HepG2 (cell line): ENCODE measurements around the gene PAPOLA. TPM values are rescaled to one million over a fixed set of nuclear protein-coding genes. Genes with fewer than 3 reads are reported as not detected.
A peak's percentile ranks its signal among the peaks of the same experiment; 100 is the strongest.

Experiments used
- AHR ChIP-seq: IDR thresholded peaks from 2 replicates; pipeline ENCODE4 v1.6.1; 2018; ENCODE audit warnings: missing genetic modification reagents, missing compliant biosample characterization
- DNMT3B ChIP-seq: conservative IDR thresholded peaks from 2 replicates; pipeline ENCODE4 v1.6.1; 2016; ENCODE audit warnings: missing biosample characterization, control low read depth
- GLI4 ChIP-seq: sonication (generic); formaldehyde crosslinking; IDR thresholded peaks from 2 replicates; pipeline ENCODE4 v1.5.1; 2020; ENCODE audit warnings: missing genetic modification reagents, mild to moderate bottlenecking, moderate library complexity, borderline replicate concordance
- KAT7 ChIP-seq: IDR thresholded peaks from 2 replicates; pipeline ENCODE4 v1.6.1; 2018; ENCODE audit warnings: borderline replicate concordance, missing compliant biosample characterization
- NR2F6 ChIP-seq, 2 experiments: IDR thresholded peaks; 2 replicates each; pipeline ENCODE4 v1.6.1; 2016; ENCODE audit warnings: antibody characterized with exemption in 1 of 2, mild to moderate bottlenecking in 1 of 2
- TAF1 ChIP-seq: sonication (generic); formaldehyde crosslinking; IDR thresholded peaks from 2 replicates; pipeline ENCODE4 v1.4.0; 2020; ENCODE audit warnings: missing genetic modification reagents
- ZBTB42 ChIP-seq: sonication (generic); formaldehyde crosslinking; IDR thresholded peaks from 2 replicates; pipeline ENCODE4 v1.5.0; 2020; ENCODE audit warnings: mild to moderate bottlenecking, missing genetic modification reagents
- ZNF430 ChIP-seq: sonication (generic); formaldehyde crosslinking; IDR thresholded peaks from 2 replicates; pipeline ENCODE4 v1.9.0; 2021; ENCODE audit warnings: mild to moderate bottlenecking, missing genetic modification reagents
- polyA plus RNA-seq, 8 experiments: library from polyadenylated mRNA; depleted of rRNA in 3 of 8; stranded (reverse) in 7 of 8; unstranded in 1 of 8; fragments of >200 nt; fragmentation: Illumina TruSeq in 4 of 8; extraction: Trizol in 4 of 8; gene quantifications; 2 replicates each; pipeline versions ENCODE4 v1.2.1 to v1.2.3, GENCODE V29; 2011 to 2016; ENCODE audit warnings: low read depth in 4 of 8, missing spikeins in 1 of 8, mixed read lengths in 1 of 8; ENCODE audit not compliant: insufficient read depth in 1 of 8
- total RNA-seq, 5 experiments: library from RNA; depleted of rRNA; stranded (reverse); fragments of >200 nt; fragmentation: Illumina TruSeq; extraction: Trizol; gene quantifications; 2 replicates each; pipeline ENCODE4 v1.2.3, GENCODE V29; 2016; ENCODE audit warnings: low read depth in 1 of 5
- TF ChIP-seq, protein P1 (sequence below): sonication (generic); formaldehyde crosslinking; IDR thresholded peaks from 2 replicates; pipeline ENCODE4 v1.9.0; 2021; ENCODE audit warnings: missing genetic modification reagents, borderline replicate concordance
- TF ChIP-seq, protein P2 (sequence below): sonication (generic); formaldehyde crosslinking; IDR thresholded peaks from 2 replicates; pipeline ENCODE4 v1.8.1; 2023; ENCODE audit warnings: mild to moderate bottlenecking, missing genetic modification reagents
- TF ChIP-seq, protein P3 (sequence below): sonication (generic); formaldehyde crosslinking; IDR thresholded peaks from 2 replicates; pipeline ENCODE4 v1.8.0; 2022; ENCODE audit warnings: missing genetic modification reagents, mild to moderate bottlenecking, borderline replicate concordance
- TF ChIP-seq, protein P4 (sequence below): sonication (generic); formaldehyde crosslinking; IDR thresholded peaks from 2 replicates; pipeline ENCODE4 v1.5.1; 2020; ENCODE audit warnings: mild to moderate bottlenecking, missing genetic modification reagents, borderline replicate concordance
- TF ChIP-seq, protein P5 (sequence below): sonication (generic); formaldehyde crosslinking; IDR thresholded peaks from 2 replicates; pipeline ENCODE4 v1.5.0; 2020; ENCODE audit warnings: mild to moderate bottlenecking, missing genetic modification reagents, borderline replicate concordance

PAPOLA gene
- total and polyA plus RNA-seq, 2 of the 13 experiments (the other 11 are each of a cell fraction or from before 2014, with no cell fraction given), result 103 to 151 TPM

DNA sequence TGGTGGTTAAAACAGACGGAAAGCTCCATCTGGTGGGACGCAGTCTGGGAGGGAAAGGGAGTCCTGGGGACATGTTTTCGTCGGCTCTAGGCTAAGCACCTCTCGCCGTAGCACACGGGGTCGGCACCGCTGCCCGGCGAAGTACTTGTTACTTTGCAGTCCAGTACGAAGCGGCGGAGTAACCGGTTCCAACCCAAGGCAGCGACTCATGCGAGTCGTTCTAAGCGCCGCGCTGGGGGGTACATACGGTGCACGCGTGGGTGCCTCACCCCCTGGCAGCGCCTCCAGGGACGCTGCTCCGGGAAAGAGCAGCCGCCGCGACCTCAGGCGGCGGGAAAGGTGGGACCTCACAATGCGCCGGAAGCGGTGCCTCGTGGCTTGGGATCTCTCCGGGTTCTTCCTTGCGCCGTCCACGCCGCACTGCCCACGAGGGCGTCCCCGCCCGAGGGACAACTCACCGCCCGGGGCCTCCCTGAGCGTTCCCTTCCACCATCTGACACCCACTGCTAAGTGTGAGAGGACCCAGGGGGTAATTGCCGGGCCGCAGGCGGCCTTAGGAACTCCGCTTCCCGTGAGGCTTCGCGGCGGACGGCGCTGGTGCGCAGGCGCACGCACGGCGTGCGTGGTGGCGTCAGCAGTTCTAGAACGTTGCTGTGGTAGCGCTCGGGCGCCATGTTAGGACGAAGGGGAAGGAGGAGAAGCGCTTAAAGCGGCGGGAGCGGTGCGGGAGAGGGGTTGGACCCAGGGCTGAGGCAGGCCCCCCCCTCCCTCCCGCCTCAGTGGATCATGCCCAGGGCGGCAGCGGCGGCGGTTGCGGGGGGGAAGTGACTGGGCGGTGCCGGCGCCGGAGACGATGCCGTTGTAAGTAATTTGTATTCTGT lies at the start of gene PAPOLA (continued):
- TF ChIP-seq, protein P1, sequence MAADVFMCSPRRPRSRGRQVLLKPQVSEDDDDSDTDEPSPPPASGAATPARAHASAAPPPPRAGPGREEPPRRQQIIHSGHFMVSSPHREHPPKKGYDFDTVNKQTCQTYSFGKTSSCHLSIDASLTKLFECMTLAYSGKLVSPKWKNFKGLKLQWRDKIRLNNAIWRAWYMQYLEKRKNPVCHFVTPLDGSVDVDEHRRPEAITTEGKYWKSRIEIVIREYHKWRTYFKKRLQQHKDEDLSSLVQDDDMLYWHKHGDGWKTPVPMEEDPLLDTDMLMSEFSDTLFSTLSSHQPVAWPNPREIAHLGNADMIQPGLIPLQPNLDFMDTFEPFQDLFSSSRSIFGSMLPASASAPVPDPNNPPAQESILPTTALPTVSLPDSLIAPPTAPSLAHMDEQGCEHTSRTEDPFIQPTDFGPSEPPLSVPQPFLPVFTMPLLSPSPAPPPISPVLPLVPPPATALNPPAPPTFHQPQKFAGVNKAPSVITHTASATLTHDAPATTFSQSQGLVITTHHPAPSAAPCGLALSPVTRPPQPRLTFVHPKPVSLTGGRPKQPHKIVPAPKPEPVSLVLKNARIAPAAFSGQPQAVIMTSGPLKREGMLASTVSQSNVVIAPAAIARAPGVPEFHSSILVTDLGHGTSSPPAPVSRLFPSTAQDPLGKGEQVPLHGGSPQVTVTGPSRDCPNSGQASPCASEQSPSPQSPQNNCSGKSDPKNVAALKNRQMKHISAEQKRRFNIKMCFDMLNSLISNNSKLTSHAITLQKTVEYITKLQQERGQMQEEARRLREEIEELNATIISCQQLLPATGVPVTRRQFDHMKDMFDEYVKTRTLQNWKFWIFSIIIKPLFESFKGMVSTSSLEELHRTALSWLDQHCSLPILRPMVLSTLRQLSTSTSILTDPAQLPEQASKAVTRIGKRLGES, result no peak
- TF ChIP-seq, protein P2, sequence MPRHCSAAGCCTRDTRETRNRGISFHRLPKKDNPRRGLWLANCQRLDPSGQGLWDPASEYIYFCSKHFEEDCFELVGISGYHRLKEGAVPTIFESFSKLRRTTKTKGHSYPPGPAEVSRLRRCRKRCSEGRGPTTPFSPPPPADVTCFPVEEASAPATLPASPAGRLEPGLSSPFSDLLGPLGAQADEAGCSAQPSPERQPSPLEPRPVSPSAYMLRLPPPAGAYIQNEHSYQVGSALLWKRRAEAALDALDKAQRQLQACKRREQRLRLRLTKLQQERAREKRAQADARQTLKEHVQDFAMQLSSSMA (CRISPR knock-in tag), result peak; percentile 84
- TF ChIP-seq, protein P3, sequence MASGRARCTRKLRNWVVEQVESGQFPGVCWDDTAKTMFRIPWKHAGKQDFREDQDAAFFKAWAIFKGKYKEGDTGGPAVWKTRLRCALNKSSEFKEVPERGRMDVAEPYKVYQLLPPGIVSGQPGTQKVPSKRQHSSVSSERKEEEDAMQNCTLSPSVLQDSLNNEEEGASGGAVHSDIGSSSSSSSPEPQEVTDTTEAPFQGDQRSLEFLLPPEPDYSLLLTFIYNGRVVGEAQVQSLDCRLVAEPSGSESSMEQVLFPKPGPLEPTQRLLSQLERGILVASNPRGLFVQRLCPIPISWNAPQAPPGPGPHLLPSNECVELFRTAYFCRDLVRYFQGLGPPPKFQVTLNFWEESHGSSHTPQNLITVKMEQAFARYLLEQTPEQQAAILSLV (CRISPR knock-in tag), result peak; percentile 85; the same call in 1 of the 2 replicates
- TF ChIP-seq AHR (no peak), ZBTB42 (CRISPR knock-in tag) (no peak), DNMT3B (no peak), ZNF430 (CRISPR knock-in tag) (peak; percentile 83), NR2F6 (IDR thresholded peaks at IDR 0.05) (no peak), NR2F6 (CRISPR knock-in tag; IDR thresholded peaks at IDR 0.05) (peak; percentile 17; the same call in 1 of the 2 replicates), GLI4 (peak; percentile 67), KAT7 (CRISPR knock-in tag) (peak; percentile 63; the same call in 1 of the 2 replicates), TAF1 (CRISPR knock-in tag) (peak; percentile 84)
- TF ChIP-seq, protein P4, sequence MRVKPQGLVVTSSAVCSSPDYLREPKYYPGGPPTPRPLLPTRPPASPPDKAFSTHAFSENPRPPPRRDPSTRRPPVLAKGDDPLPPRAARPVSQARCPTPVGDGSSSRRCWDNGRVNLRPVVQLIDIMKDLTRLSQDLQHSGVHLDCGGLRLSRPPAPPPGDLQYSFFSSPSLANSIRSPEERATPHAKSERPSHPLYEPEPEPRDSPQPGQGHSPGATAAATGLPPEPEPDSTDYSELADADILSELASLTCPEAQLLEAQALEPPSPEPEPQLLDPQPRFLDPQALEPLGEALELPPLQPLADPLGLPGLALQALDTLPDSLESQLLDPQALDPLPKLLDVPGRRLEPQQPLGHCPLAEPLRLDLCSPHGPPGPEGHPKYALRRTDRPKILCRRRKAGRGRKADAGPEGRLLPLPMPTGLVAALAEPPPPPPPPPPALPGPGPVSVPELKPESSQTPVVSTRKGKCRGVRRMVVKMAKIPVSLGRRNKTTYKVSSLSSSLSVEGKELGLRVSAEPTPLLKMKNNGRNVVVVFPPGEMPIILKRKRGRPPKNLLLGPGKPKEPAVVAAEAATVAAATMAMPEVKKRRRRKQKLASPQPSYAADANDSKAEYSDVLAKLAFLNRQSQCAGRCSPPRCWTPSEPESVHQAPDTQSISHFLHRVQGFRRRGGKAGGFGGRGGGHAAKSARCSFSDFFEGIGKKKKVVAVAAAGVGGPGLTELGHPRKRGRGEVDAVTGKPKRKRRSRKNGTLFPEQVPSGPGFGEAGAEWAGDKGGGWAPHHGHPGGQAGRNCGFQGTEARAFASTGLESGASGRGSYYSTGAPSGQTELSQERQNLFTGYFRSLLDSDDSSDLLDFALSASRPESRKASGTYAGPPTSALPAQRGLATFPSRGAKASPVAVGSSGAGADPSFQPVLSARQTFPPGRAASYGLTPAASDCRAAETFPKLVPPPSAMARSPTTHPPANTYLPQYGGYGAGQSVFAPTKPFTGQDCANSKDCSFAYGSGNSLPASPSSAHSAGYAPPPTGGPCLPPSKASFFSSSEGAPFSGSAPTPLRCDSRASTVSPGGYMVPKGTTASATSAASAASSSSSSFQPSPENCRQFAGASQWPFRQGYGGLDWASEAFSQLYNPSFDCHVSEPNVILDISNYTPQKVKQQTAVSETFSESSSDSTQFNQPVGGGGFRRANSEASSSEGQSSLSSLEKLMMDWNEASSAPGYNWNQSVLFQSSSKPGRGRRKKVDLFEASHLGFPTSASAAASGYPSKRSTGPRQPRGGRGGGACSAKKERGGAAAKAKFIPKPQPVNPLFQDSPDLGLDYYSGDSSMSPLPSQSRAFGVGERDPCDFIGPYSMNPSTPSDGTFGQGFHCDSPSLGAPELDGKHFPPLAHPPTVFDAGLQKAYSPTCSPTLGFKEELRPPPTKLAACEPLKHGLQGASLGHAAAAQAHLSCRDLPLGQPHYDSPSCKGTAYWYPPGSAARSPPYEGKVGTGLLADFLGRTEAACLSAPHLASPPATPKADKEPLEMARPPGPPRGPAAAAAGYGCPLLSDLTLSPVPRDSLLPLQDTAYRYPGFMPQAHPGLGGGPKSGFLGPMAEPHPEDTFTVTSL (CRISPR knock-in tag), result peak; percentile 56; the same call in 1 of the 2 replicates
- TF ChIP-seq, protein P5, sequence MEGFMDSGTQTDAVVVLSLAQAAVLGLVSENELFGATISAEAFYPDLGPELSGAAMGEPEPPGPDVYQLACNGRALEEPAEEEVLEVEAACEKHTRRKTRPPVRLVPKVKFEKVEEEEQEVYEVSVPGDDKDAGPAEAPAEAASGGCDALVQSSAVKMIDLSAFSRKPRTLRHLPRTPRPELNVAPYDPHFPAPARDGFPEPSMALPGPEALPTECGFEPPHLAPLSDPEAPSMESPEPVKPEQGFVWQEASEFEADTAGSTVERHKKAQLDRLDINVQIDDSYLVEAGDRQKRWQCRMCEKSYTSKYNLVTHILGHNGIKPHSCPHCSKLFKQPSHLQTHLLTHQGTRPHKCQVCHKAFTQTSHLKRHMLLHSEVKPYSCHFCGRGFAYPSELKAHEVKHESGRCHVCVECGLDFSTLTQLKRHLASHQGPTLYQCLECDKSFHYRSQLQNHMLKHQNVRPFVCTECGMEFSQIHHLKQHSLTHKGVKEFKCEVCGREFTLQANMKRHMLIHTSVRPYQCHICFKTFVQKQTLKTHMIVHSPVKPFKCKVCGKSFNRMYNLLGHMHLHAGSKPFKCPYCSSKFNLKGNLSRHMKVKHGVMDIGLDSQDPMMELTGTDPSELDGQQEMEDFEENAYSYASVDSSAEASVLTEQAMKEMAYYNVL, result no peak; the same call in 1 of the 2 replicates
